ENCODE results near the gene TNRC6B.
A peak's percentile ranks its signal among the peaks of the same experiment; 100 is the strongest.

Gene TNRC6B

DNA sequence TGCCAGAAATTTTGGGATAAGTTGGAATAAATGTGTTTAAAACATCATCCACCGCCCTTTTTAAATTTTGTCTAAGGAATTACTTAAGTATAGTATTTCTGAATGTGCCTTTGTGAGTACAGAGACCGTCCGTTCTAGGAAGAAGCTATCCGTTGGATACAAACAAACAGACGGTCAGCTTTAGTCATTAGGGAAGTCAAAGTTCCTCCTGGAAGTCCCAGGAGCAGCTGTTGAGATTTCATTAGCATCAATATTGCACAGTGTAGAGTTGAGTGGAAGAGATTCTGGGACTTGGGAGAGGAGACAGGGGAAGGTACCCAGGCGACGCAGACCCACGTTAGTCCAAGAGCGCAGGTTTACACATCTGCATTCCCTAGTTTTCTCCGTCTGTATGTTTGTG, 152.9 kb downstream of the TNRC6B start:
- no peaks in the 10 kb centered on the region for H3K9me3 ChIP-seq (ENCODE audit: insufficient read depth, low read length)
- H3K9ac ChIP-seq (ENCODE audit: low read length) = no peak overlapping the region
- peaks cover 35% of the 10 kb centered on the region for H3K4me1 ChIP-seq (ENCODE audit: low read length)

GRCh38 chr22:40331706-40332105, 154.0 kb downstream of the TNRC6B start:
- no peaks in the 10 kb centered on the region for H3K9me3 ChIP-seq (ENCODE audit: insufficient read depth, low read length)
- peaks cover 7% of the 10 kb centered on the region for H3K36me3 ChIP-seq (replicated peaks; ENCODE audit: low read depth, low read length)
- H3K27ac ChIP-seq (ENCODE audit: low read length) = no peak overlapping the region
- H3K4me2 ChIP-seq (ENCODE audit: low read length) = peak overlapping the region; percentile 27
- no peak overlapping the region for H3K9ac ChIP-seq (ENCODE audit: low read length)
- H2AFZ ChIP-seq (ENCODE audit: low read depth, low read length) = no peak overlapping the region
- no peak overlapping the region for H3K4me3 ChIP-seq (ENCODE audit: low read length)
- TF ChIP-seq, protein P1, sequence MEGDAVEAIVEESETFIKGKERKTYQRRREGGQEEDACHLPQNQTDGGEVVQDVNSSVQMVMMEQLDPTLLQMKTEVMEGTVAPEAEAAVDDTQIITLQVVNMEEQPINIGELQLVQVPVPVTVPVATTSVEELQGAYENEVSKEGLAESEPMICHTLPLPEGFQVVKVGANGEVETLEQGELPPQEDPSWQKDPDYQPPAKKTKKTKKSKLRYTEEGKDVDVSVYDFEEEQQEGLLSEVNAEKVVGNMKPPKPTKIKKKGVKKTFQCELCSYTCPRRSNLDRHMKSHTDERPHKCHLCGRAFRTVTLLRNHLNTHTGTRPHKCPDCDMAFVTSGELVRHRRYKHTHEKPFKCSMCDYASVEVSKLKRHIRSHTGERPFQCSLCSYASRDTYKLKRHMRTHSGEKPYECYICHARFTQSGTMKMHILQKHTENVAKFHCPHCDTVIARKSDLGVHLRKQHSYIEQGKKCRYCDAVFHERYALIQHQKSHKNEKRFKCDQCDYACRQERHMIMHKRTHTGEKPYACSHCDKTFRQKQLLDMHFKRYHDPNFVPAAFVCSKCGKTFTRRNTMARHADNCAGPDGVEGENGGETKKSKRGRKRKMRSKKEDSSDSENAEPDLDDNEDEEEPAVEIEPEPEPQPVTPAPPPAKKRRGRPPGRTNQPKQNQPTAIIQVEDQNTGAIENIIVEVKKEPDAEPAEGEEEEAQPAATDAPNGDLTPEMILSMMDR (IDR thresholded peaks at IDR 0.05; ENCODE audit: low read depth, low read length) = no peak
- TF ChIP-seq EZH2phosphoT487 (IDR thresholded peaks at IDR 0.05; ENCODE audit: low read depth) = no peak
- no peaks in the 10 kb centered on the region for H4K20me1 ChIP-seq (ENCODE audit: insufficient read depth, low read length)
- H3K4me1 ChIP-seq (ENCODE audit: low read length) = peaks cover 42% of the 10 kb centered on the region
- H3K27me3 ChIP-seq (ENCODE audit: low read depth, low read length) = no peaks in the 10 kb centered on the region
- H3K79me2 ChIP-seq (ENCODE audit: low read length) = no peaks in the 10 kb centered on the region

More for the DNA sequence above, 152.9 kb downstream of the TNRC6B start:
- H4K20me1 ChIP-seq (ENCODE audit: insufficient read depth, low read length) = no peaks in the 10 kb centered on the region
- TF ChIP-seq, protein P1 (IDR thresholded peaks at IDR 0.05; ENCODE audit: low read depth, low read length) = no peak
- no peak for TF ChIP-seq EZH2phosphoT487 (IDR thresholded peaks at IDR 0.05; ENCODE audit: low read depth)
- no peaks in the 10 kb centered on the region for H3K27me3 ChIP-seq (ENCODE audit: low read depth, low read length)
- no peak overlapping the region for H3K4me3 ChIP-seq (ENCODE audit: low read length)
- H3K4me2 ChIP-seq (ENCODE audit: low read length) = no peak overlapping the region
- no peak overlapping the region for H2AFZ ChIP-seq (ENCODE audit: low read depth, low read length)
- H3K79me2 ChIP-seq (ENCODE audit: low read length) = no peaks in the 10 kb centered on the region
- peaks cover 7% of the 10 kb centered on the region for H3K36me3 ChIP-seq (replicated peaks; ENCODE audit: low read depth, low read length)
- H3K27ac ChIP-seq (ENCODE audit: low read length) = no peak overlapping the region

GRCh38 chr22:40332319-40332781, 154.6 kb downstream of the TNRC6B start:
- Histone ChIP-seq H3K9me3 (ENCODE audit: insufficient read depth, low read length) (no peaks in the 10 kb centered on the region), H3K4me3 (ENCODE audit: low read length) (no peak overlapping the region), H3K36me3 (replicated peaks; ENCODE audit: low read depth, low read length) (peaks cover 7% of the 10 kb centered on the region), H3K4me2 (ENCODE audit: low read length) (peak overlapping the region; percentile 27), H3K9ac (ENCODE audit: low read length) (no peak overlapping the region), H3K79me2 (ENCODE audit: low read length) (no peaks in the 10 kb centered on the region), H3K4me1 (ENCODE audit: low read length) (peaks cover 49% of the 10 kb centered on the region), H2AFZ (ENCODE audit: low read depth, low read length) (no peak overlapping the region), H3K27me3 (ENCODE audit: low read depth, low read length) (no peaks in the 10 kb centered on the region), H4K20me1 (ENCODE audit: insufficient read depth, low read length) (no peaks in the 10 kb centered on the region), H3K27ac (ENCODE audit: low read length) (no peak overlapping the region)
- TF ChIP-seq, protein P1 (IDR thresholded peaks at IDR 0.05; ENCODE audit: low read depth, low read length) = no peak
- TF ChIP-seq EZH2phosphoT487 (IDR thresholded peaks at IDR 0.05; ENCODE audit: low read depth) = no peak

DNA sequence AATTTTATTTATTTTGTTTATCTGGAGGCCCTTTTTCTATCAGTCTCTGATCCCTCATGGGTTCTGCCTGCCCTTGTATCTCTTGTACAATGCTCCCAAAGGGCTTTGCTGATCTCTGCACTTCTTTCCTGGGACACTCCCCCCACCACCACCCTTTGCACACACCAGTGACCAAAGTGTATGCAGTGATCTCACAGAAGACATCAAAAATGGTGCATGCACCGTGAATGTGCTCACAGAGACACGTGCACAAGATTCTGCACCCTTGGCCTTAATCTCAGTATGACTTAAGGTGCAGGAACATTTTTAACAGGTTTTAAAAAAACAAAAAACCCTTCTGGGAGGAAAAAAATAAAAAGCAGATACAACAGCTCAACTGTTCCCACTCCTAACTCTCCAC, 156.3 kb downstream of the TNRC6B start:
- Histone ChIP-seq H3K4me2 (ENCODE audit: low read length) (peak overlapping the region; percentile 86), H2AFZ (ENCODE audit: low read depth, low read length) (no peak overlapping the region)

More for the DNA sequence above, 156.3 kb downstream of the TNRC6B start:
- Histone ChIP-seq H4K20me1 (ENCODE audit: insufficient read depth, low read length) (no peaks in the 10 kb centered on the region), H3K27me3 (ENCODE audit: low read depth, low read length) (peaks cover 13% of the 10 kb centered on the region; the same call in 1 of the 2 replicates), H3K9ac (ENCODE audit: low read length) (no peak overlapping the region), H3K4me3 (ENCODE audit: low read length) (no peak overlapping the region), H3K9me3 (ENCODE audit: insufficient read depth, low read length) (no peaks in the 10 kb centered on the region), H3K36me3 (replicated peaks; ENCODE audit: low read depth, low read length) (peaks cover 12% of the 10 kb centered on the region), H3K4me1 (ENCODE audit: low read length) (peaks cover 55% of the 10 kb centered on the region), H3K79me2 (ENCODE audit: low read length) (no peaks in the 10 kb centered on the region), H3K27ac (ENCODE audit: low read length) (peak overlapping the region; percentile 10; the same call in 1 of the 2 replicates)
- TF ChIP-seq, protein P1 (IDR thresholded peaks at IDR 0.05; ENCODE audit: low read depth, low read length) = no peak
- no peak for TF ChIP-seq EZH2phosphoT487 (IDR thresholded peaks at IDR 0.05; ENCODE audit: low read depth)
